Activated CD4-positive, alpha-beta T cell treated with anti-CD3 and anti-CD28 coated beads, Interleukin-2, amount 50 U/mL, for 48 hours (primary cell): ENCODE data around the gene SPRED3.

Experiments used
- DNase-seq, 2 experiments: peaks; one replicate each; pipeline ENCODE4 v3.0.0-alpha.2; 2020

The SPRED3 gene

GRCh38 chr19:38374332-38375097, 14.0 kb upstream of the SPRED3 start, which contains the start of gene PSMD8:
TSS of gene PSMD8 (plus strand) at chr19:38374571. CDS start at chr19:38374602, 31 bp downstream.
- DNase-seq = peak; percentile 97 to 98

GRCh38 chr19:38375098-38375493, 13.4 kb upstream of the SPRED3 start:
- DNase-seq = no peak

GRCh38 chr19:38375748-38376147, 12.7 kb upstream of the SPRED3 start:
- DNase-seq = no peak

GRCh38 chr19:38376576-38376975, 11.9 kb upstream of the SPRED3 start:
- no peak for DNase-seq

GRCh38 chr19:38377052-38377451, 11.4 kb upstream of the SPRED3 start:
- no peak for DNase-seq

- no peak for DNase-seq
Observed at GRCh38 chr19:38378866-38379265, 9.6 kb upstream of the SPRED3 start.

- no peak for DNase-seq
Observed at GRCh38 chr19:38381138-38381537, 7.4 kb upstream of the SPRED3 start.

- no peak for DNase-seq
Observed at GRCh38 chr19:38383184-38383583, 5.3 kb upstream of the SPRED3 start.

- DNase-seq = no peak
Observed at GRCh38 chr19:38383743-38384142, 4.8 kb upstream of the SPRED3 start.

GRCh38 chr19:38384209-38385027, 4.1 kb upstream of the SPRED3 start:
- DNase-seq = no peak

GRCh38 chr19:38385057-38385803, 3.3 kb upstream of the SPRED3 start:
- no peak for DNase-seq

GRCh38 chr19:38385804-38386257, 2.7 kb upstream of the SPRED3 start:
- DNase-seq = no peak

- no peak for DNase-seq
Observed at GRCh38 chr19:38386300-38386970, 2.1 kb upstream of the SPRED3 start.

- DNase-seq = no peak
Observed at GRCh38 chr19:38386971-38387549, 1.4 kb upstream of the SPRED3 start.

GRCh38 chr19:38387550-38388348, 748 bp upstream of the SPRED3 start, which contains the start of gene GGN:
TSS of gene GGN (minus strand) at chr19:38388034. CDS start at chr19:38387261, 773 bp downstream.
- peak; percentile 86 to 89 for DNase-seq

GRCh38 chr19:38389101-38389925, 816 bp downstream of the SPRED3 start:
- peak; percentile 29 to 39 for DNase-seq

GRCh38 chr19:38389957-38390924, 1.7 kb downstream of the SPRED3 start:
- DNase-seq = no peak

- no peak for DNase-seq
Observed at GRCh38 chr19:38391911-38392464, 3.5 kb downstream of the SPRED3 start.
